Measurements from ENCODE around the gene MPST.

Gene MPST

GRCh38 chr22:37012956-37013355 is 6.6 kb upstream of the MPST start:
- CTCF ChIA-PET: interaction anchor here (0.6 to 1.0 kb wide), 2 partner anchors 9 to 119 kb away, joined by 3 read pairs; no protein-coding TSS in a partner anchor

GRCh38 chr22:37014415-37014806 is 5.1 kb upstream of the MPST start:
- H3K4me3 ChIP-seq (ENCODE audit: low read depth, low read length): no peak overlapping the region
- TF ChIP-seq ZNF768 (tag by site-specific recombination; IDR thresholded peaks at IDR 0.05) (peak; percentile 43; the same call in 1 of the 2 replicates), GLIS1 (tag by site-specific recombination; IDR thresholded peaks at IDR 0.05) (no peak), MYNN (tag by site-specific recombination; IDR thresholded peaks at IDR 0.05; ENCODE audit: borderline replicate concordance) (no peak)
- peaks cover 0 to 22% of the 10 kb centered on the region in 2 experiments; a peak in 1 of 3 replicates for H3K36me3 ChIP-seq (ENCODE audit: control insufficient read depth in 2 of 2, insufficient read depth in 1 of 2, low read length in 2 of 2)
- H3K27ac ChIP-seq (ENCODE audit: extremely low read depth, low read depth, low read length): no peak overlapping the region
- ChIA-PET POLR2A (interaction anchor here (1.2 to 2.1 kb wide), 2 partner anchors 185 to 238 kb away, joined by 3 to 5 read pairs; partner anchors contain the start of gene IFT27), CTCF (interaction anchor here (0.6 kb wide), 2 partner anchors 30 to 603 kb away, joined by 3 read pairs; no protein-coding TSS in a partner anchor)
- H3K4me1 ChIP-seq (ENCODE audit: control insufficient read depth, insufficient read depth, low read length): no peaks in the 10 kb centered on the region
- H3K9me3 ChIP-seq (ENCODE audit: control insufficient read depth, insufficient read depth, low read depth, low read length): no peaks in the 10 kb centered on the region

More at GRCh38 chr22:37012956-37013355, 6.6 kb upstream of the MPST start:
- Histone ChIP-seq H3K27ac (ENCODE audit: extremely low read depth, low read depth, low read length) (no peak overlapping the region), H3K4me3 (ENCODE audit: low read depth, low read length) (no peak overlapping the region), H3K36me3 (ENCODE audit: control insufficient read depth in 2 of 2, insufficient read depth in 1 of 2, low read length in 2 of 2) (peaks cover 0 to 19% of the 10 kb centered on the region in 2 experiments; a peak in 1 of 3 replicates), H3K9me3 (ENCODE audit: control insufficient read depth, insufficient read depth, low read depth, low read length) (no peaks in the 10 kb centered on the region), H3K4me1 (ENCODE audit: control insufficient read depth, insufficient read depth, low read length) (no peaks in the 10 kb centered on the region)
- POLR2A ChIA-PET: interaction anchor here (0.7 to 1.2 kb wide), 3 partner anchors 26 to 198 kb away, joined by 3 read pairs; no protein-coding TSS in a partner anchor
- no peak for TF ChIP-seq PRDM2 (tag by site-specific recombination; IDR thresholded peaks at IDR 0.05; ENCODE audit: borderline replicate concordance)
- no peak for TF ChIP-seq ZFHX2 (tag by site-specific recombination; conservative IDR thresholded peaks at IDR 0.05)
- no peak for TF ChIP-seq ZFP69B (tag by site-specific recombination; IDR thresholded peaks at IDR 0.05)
- TF ChIP-seq REPIN1 (tag by site-specific recombination; IDR thresholded peaks at IDR 0.05; ENCODE audit: low read depth): no peak

- CTCF ChIA-PET: interaction anchor here (0.6 kb wide), 2 partner anchors 30 to 603 kb away, joined by 3 read pairs; no protein-coding TSS in a partner anchor
- Histone ChIP-seq H3K4me3 (ENCODE audit: low read depth, low read length) (no peak overlapping the region), H3K27ac (ENCODE audit: extremely low read depth, low read depth, low read length) (no peak overlapping the region), H3K4me1 (ENCODE audit: control insufficient read depth, insufficient read depth, low read length) (no peaks in the 10 kb centered on the region), H3K36me3 (ENCODE audit: control insufficient read depth in 2 of 2, insufficient read depth in 1 of 2, low read length in 2 of 2) (peaks cover 0 to 22% of the 10 kb centered on the region in 2 experiments; a peak in 1 of 3 replicates), H3K9me3 (ENCODE audit: control insufficient read depth, insufficient read depth, low read depth, low read length) (no peaks in the 10 kb centered on the region)
- POLR2A ChIA-PET: interaction anchor here (1.3 to 2.1 kb wide), 2 partner anchors 17 to 239 kb away, joined by 3 to 5 read pairs; partner anchors contain the start of gene IFT27
- TF ChIP-seq WT1 (tag by site-specific recombination; IDR thresholded peaks at IDR 0.05): peak; percentile 57; the same call in 1 of the 2 replicates
- no peak for TF ChIP-seq ZNF266 (tag by site-specific recombination; IDR thresholded peaks at IDR 0.05; ENCODE audit: low read depth)
- no peak for TF ChIP-seq KLF7 (tag by site-specific recombination; IDR thresholded peaks at IDR 0.05; ENCODE audit: borderline replicate concordance)
- no peak for TF ChIP-seq PRDM1 (tag by site-specific recombination; IDR thresholded peaks at IDR 0.05)
Measured at GRCh38 chr22:37014835-37015586, 4.5 kb upstream of the MPST start.
